GM06990 (cell line): ENCODE results near the gene AFF2.

Source experiments
- DNase-seq: peaks from one replicate; pipeline ENCODE4 v3.0.0-alpha.2; 2011; ENCODE audit not compliant: insufficient read length; ENCODE audit errors: extremely low read depth
- H3K27me3 ChIP-seq: replicated peaks from 2 replicates; pipeline ENCODE4 v1.6.0; 2011; ENCODE audit warnings: low read length; ENCODE audit not compliant: control insufficient read depth, insufficient read depth
- H3K36me3 ChIP-seq: 2 replicates; pipeline ENCODE4 v1.5.1; 2011; ENCODE audit warnings: low read length; ENCODE audit not compliant: control insufficient read depth, insufficient read depth
- H3K4me3 ChIP-seq: replicated peaks from 2 replicates; pipeline ENCODE4 v1.5.1; 2011; ENCODE audit warnings: low read depth, mild to moderate bottlenecking, control low read depth, low read length
- CTCF ChIP-seq: IDR thresholded peaks from 2 replicates; pipeline ENCODE4 v1.5.1; 2011; ENCODE audit warnings: low read length, control low read depth, mild to moderate bottlenecking, inconsistent platforms; ENCODE audit not compliant: insufficient read depth, poor library complexity, severe bottlenecking

Gene AFF2

GRCh38 chrX:148634591-148634990 lies 134.2 kb downstream of the AFF2 start:
- no peaks in the 10 kb centered on the region for H3K36me3 ChIP-seq
- no peaks in the 10 kb centered on the region for H3K27me3 ChIP-seq
- H3K4me3 ChIP-seq: no peak overlapping the region
- DNase-seq: no peak
- no peak for TF ChIP-seq CTCF

GRCh38 chrX:148643460-148643859 lies 143.0 kb downstream of the AFF2 start:
- H3K36me3 ChIP-seq: no peaks in the 10 kb centered on the region
- DNase-seq: no peak
- TF ChIP-seq CTCF: no peak
- no peaks in the 10 kb centered on the region; the same call in 1 of the 2 replicates for H3K27me3 ChIP-seq
- no peak overlapping the region for H3K4me3 ChIP-seq

GRCh38 chrX:148647651-148648050 lies 147.2 kb downstream of the AFF2 start:
- TF ChIP-seq CTCF: no peak
- DNase-seq: no peak
- Histone ChIP-seq H3K4me3 (no peak overlapping the region), H3K36me3 (no peaks in the 10 kb centered on the region), H3K27me3 (no peaks in the 10 kb centered on the region)

- TF ChIP-seq CTCF: no peak
- DNase-seq: no peak
- no peak overlapping the region for H3K4me3 ChIP-seq
These were observed 148.9 kb downstream of the AFF2 start for GRCh38 chrX:148649145-148649795.

GRCh38 chrX:148658115-148658730 lies 157.8 kb downstream of the AFF2 start:
- H3K27me3 ChIP-seq: no peaks in the 10 kb centered on the region
- H3K36me3 ChIP-seq: no peaks in the 10 kb centered on the region
- TF ChIP-seq CTCF: no peak
- DNase-seq: no peak
- no peak overlapping the region for H3K4me3 ChIP-seq

More at GRCh38 chrX:148649145-148649795, 148.9 kb downstream of the AFF2 start:
- Histone ChIP-seq H3K27me3 (no peaks in the 10 kb centered on the region), H3K36me3 (no peaks in the 10 kb centered on the region)
